Spinal cord (tissue), 10 donors: ENCODE data around the gene LDHB. TPM values are rescaled to one million over a fixed set of nuclear protein-coding genes. Genes with fewer than 3 reads are reported as not detected.

Experiments
- DNase-seq, 6 donors: peaks; one replicate each; pipeline versions ENCODE4 v3.0.0 to v3.0.0-alpha.2; 2013 to 2015; ENCODE audit warnings: low spot score in 6 of 6, low read depth in 4 of 6
- H3K27ac ChIP-seq: one replicate; pipeline ENCODE4 v1.5.1; 2013; ENCODE audit warnings: low read depth, low read length, control low read depth
- H3K27me3 ChIP-seq: one replicate; pipeline ENCODE4 v1.6.1; 2013; ENCODE audit warnings: low read length; ENCODE audit not compliant: control insufficient read depth, insufficient read depth
- H3K36me3 ChIP-seq: one replicate; pipeline ENCODE4 v1.6.1; 2013; ENCODE audit warnings: low read length; ENCODE audit not compliant: control insufficient read depth, insufficient read depth
- H3K4me1 ChIP-seq: one replicate; pipeline ENCODE4 v1.6.1; 2013; ENCODE audit warnings: low read length; ENCODE audit not compliant: control insufficient read depth, insufficient read depth
- H3K4me3 ChIP-seq: one replicate; pipeline ENCODE4 v1.5.1; 2013; ENCODE audit warnings: low read depth, low read length, control low read depth
- H3K9me3 ChIP-seq: one replicate; pipeline ENCODE4 v1.6.1; 2013; ENCODE audit warnings: low read length; ENCODE audit not compliant: control insufficient read depth, insufficient read depth
- WGBS: methylation state at CpG from one replicate; pipeline ENCODE4 v1.1.5; 2013; ENCODE audit warnings: missing lambda C conversion rate; ENCODE audit not compliant: insufficient coverage; 5-methylcytosine and 5-hydroxymethylcytosine counted together
- polyA plus RNA-seq, 2 donors: library from polyadenylated mRNA; unstranded; fragments of 120-200 nt; gene quantifications; one replicate each; pipeline ENCODE4 v1.2.1, GENCODE V29; 2013; ENCODE audit not compliant: insufficient read length in 2 of 2
- total RNA-seq, 2 donors: library from RNA; depleted of rRNA in 1 of 2; stranded (reverse); fragments of 120-200 nt in 1 of 2; fragments of >200 nt in 1 of 2; gene quantifications; one replicate each; pipeline versions ENCODE4 v1.2.3 to v1.2.4, GENCODE V29; 2013 to 2014
- donor health status: healthy.

LDHB gene
- total and polyA plus RNA-seq, 4 donors: 648 to 988 (median 846) TPM

DNA sequence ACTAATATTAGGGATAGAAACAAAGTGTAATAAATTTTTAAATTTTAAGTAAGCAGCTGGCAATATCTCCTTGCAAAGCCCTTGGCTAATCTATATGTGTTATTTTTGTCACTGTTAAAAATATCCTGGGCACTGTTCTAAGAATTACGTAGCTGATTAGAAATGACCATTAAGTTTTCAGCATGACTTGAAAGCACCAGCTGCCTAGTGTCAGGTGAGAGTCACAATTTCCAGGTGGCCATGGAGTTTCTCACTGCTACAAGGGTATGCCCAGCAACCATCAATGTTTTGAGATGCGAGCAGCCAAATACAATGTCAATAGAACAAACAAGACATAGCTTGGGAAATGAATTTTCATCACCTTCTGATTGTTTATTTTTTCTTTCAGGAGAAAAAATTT, 29.7 kb downstream of the LDHB start:
- DNase-seq: no peak
- H3K4me3 ChIP-seq: no peak overlapping the region
- H3K4me1 ChIP-seq: no peaks in the 10 kb centered on the region
- no peaks in the 10 kb centered on the region for H3K27me3 ChIP-seq
- H3K36me3 ChIP-seq: no peaks in the 10 kb centered on the region
- 100% methylated on average over 1 of the region's 2 CpGs for WGBS
- no peak overlapping the region for H3K27ac ChIP-seq
- H3K9me3 ChIP-seq: no peaks in the 10 kb centered on the region

DNA sequence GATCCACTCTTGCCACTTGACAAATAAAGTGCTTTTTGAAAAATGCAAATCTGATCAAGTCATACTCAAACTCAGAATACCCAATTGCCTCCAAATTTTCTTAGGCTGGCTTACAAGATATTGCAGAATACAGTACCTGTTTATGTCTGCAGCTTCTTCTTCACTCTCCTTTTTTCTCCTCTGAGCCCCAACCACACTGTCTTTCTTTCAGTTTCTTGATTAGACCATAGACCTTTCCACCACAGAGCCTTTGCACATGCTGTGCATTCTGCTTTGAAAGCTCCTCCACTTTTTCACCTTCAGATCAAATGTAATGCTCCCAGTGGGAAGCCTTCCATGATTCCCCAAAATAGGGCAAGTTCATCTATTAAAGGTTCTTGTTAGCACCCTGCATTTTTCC, 39.1 kb downstream of the LDHB start:
- Histone ChIP-seq H3K4me1 (no peaks in the 10 kb centered on the region), H3K27me3 (no peaks in the 10 kb centered on the region), H3K4me3 (no peak overlapping the region), H3K27ac (no peak overlapping the region), H3K36me3 (no peaks in the 10 kb centered on the region), H3K9me3 (no peaks in the 10 kb centered on the region)
- DNase-seq: no peak

DNA sequence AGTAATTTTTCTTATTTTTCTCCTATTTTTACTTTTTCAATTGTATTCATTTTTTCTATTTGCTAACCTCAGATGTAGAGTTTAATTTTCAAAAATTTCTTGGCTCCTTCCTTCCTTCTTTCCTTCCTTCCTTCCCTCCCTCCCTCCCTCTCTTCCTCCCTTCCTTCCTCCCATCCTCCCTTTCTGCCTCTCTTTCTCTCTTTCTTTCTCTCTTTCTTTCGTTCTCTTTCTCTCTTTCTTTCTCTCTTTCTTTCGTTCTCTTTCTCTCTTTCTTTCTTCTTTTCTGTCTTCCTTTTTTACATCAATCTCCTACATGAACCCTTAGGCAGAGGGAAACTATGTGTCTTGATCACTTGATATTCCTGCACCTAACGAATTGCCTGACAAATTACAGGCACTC, 40.6 kb downstream of the LDHB start:
- Histone ChIP-seq H3K27me3 (no peaks in the 10 kb centered on the region), H3K27ac (no peak overlapping the region), H3K9me3 (no peaks in the 10 kb centered on the region), H3K4me1 (no peaks in the 10 kb centered on the region), H3K36me3 (no peaks in the 10 kb centered on the region), H3K4me3 (no peak overlapping the region)
- 100% methylated on average over 1 of the region's 3 CpGs for WGBS
- DNase-seq: no peak

DNA sequence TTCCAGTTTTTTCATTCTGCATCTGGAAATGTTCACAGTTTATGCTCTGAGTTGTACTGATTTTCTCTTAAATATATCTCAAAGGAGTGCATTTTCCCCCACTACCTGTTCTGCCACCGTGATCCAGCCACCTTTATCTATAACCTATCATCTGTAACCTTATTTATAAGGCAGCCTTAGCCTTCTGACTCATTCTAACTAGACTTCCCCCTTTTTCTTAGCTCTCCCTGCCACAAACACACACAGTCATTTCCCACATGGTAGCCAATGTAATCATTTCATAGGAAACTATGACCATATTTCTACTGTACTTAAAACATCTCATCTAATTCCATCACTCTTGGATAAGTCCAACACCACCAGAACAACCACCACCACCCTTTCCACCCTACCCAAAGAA, 42.2 kb downstream of the LDHB start:
- Histone ChIP-seq H3K36me3 (no peaks in the 10 kb centered on the region), H3K27ac (no peak overlapping the region), H3K4me3 (no peak overlapping the region), H3K9me3 (no peaks in the 10 kb centered on the region), H3K4me1 (no peaks in the 10 kb centered on the region), H3K27me3 (no peaks in the 10 kb centered on the region)
- WGBS: 69% methylated on average over 1 of the region's 1 CpG
- DNase-seq: no peak

DNA sequence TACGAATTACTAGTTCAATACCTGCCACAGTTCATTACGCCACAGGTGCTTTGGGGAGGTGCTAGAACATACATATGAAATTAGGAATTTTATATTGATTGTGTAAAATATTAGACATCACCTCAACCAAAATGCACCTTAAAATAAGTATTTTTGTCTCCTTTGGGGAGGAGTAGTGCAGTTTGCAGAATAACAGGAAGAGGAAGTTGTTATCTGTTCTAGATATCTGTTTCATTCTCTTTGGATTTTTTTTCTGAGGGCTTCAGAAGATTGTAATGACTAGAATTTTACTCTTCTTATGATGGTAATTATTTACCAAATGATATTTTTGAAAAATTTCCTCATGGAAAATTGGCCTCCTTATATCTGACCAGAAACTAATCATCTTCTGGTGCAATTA, 43.1 kb downstream of the LDHB start:
- Histone ChIP-seq H3K27me3 (no peaks in the 10 kb centered on the region), H3K27ac (no peak overlapping the region), H3K9me3 (no peaks in the 10 kb centered on the region), H3K4me1 (no peaks in the 10 kb centered on the region), H3K4me3 (no peak overlapping the region), H3K36me3 (no peaks in the 10 kb centered on the region)
- no peak for DNase-seq
- WGBS: no CpG with 5 or more reads among the region's 2 CpGs

DNA sequence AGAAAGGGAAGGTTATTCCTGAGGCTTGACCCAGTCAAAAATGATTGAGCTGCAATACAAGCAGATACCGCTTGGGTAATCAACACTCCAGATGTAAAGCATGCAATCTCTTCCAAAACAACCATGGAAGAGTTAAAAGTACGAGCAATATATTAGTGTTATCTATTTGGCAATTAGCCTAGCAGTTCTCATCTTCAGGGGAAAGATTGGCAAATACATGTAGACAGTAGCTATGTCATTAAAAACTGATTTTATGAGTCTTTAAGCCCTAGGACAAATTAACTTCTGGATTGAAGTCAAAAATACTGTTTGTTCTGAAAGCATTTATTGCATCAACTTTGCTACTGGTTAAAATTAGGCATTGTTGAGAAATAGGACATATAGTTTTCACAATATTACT, 43.7 kb downstream of the LDHB start:
- H3K27ac ChIP-seq: no peak overlapping the region
- no peaks in the 10 kb centered on the region for H3K4me1 ChIP-seq
- no peaks in the 10 kb centered on the region for H3K9me3 ChIP-seq
- no peak overlapping the region for H3K4me3 ChIP-seq
- H3K36me3 ChIP-seq: no peaks in the 10 kb centered on the region
- peak in 1 of 6 donors; percentile 10 for DNase-seq
- no peaks in the 10 kb centered on the region for H3K27me3 ChIP-seq
- no CpG with 5 or more reads among the region's 2 CpGs for WGBS

DNA sequence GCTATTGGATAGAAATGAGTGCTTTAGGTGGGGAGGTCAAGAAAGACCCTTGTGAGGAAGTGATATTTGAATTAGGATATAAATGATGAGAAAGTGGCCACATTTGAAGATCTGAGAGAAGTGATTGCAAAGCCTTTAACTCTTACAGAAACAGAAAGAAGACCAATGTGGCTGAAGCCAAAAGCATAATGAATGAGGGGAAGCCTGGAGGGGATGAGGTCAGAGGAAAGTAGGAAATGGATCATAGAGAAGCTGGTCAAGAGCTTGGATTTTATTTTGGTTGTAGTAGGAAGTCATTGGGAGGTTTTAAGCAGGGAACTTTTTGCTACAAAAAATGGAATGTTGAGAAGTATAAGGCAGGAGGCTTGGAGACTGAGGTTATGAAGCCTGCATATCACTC, 49.4 kb downstream of the LDHB start:
- Histone ChIP-seq H3K27ac (no peak overlapping the region), H3K27me3 (no peaks in the 10 kb centered on the region), H3K4me1 (no peaks in the 10 kb centered on the region), H3K9me3 (no peaks in the 10 kb centered on the region), H3K4me3 (no peak overlapping the region), H3K36me3 (no peaks in the 10 kb centered on the region)
- no peak for DNase-seq

DNA sequence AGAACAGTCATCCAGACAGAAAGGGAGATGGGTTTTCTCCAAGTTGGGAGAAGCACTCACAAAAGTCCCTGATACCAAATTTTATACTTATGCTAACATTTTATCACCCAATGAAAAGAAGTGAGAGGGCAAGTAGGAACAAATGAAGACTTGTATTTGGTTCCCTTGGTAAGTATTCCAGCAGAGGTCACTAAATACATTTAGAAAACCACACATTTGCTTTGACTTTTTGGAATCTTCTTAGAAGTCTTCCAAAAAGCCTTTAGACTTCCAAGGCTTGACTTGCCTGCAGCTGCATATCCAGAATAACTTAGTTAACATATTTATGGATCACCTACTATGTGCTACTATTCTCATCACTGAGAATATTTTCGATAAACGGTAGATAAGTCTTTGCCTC, 49.9 kb downstream of the LDHB start:
- DNase-seq: peak in 1 of 6 donors; percentile 25
- Histone ChIP-seq H3K9me3 (no peaks in the 10 kb centered on the region), H3K36me3 (no peaks in the 10 kb centered on the region), H3K4me1 (no peaks in the 10 kb centered on the region), H3K4me3 (no peak overlapping the region), H3K27me3 (no peaks in the 10 kb centered on the region), H3K27ac (no peak overlapping the region)
- WGBS: no CpG with 5 or more reads among the region's 2 CpGs

DNA sequence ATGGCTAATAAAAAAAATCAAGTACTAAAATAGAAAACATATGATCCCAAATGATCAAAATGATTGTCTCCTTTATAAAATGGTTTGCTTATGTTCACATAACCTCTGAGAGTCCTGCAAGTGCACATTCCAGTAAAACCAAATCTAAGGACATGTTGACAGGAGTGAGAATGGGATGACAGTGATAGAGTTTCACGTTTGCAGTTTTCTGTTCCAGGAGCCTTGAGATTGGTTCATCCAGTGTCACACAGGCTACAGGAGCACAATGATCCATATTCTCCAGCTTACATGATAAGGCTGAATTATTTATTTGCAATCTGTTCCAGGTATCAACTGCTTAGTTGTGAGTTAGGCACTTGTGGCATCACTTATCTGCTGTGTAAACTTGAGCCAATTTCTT, 51.5 kb downstream of the LDHB start:
- no CpG with 5 or more reads among the region's 1 CpG for WGBS
- DNase-seq: no peak
- H3K4me3 ChIP-seq: no peak overlapping the region
- no peak overlapping the region for H3K27ac ChIP-seq
- H3K27me3 ChIP-seq: no peaks in the 10 kb centered on the region
- H3K4me1 ChIP-seq: no peaks in the 10 kb centered on the region
- no peaks in the 10 kb centered on the region for H3K36me3 ChIP-seq
- H3K9me3 ChIP-seq: no peaks in the 10 kb centered on the region

DNA sequence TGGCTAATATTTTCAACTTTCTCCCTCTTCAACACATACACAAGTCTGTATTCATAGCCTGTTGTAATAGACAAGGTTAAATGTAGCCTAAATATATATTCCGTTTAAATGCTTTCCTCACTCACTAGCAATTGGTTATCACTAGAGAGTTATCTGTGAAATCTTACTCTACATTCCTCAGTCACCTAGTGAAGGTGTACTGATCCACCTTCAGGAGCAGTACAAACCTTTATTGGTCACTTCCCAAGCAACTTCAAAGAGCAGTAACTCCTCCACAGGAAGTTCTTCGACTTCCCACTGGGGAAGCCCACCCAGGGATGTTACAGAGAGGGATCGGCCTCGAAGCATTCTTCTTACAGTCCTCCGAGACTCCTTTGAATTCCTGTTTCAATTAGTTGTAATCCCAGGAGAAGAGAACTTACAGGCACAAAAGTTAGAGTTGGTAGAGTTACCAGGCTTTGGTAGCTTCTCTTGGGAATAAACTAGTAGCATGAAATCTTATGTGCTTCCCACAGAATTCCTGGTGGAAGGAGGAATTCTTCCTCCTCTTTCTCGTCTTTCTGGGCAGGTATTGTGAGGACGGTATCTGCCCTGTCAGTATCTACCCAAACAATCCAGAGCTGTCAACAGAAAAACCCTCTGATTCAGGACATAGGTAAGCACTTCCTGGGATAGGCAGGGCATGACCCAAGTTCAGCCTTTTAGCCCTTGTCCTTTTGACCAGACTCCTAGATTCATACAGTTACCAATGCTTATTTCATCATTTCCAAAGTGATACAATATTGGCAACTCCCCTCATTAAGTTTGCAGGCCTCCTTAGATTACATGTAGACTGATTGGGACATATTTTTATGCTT, 53.2 kb downstream of the LDHB start, which contains the start of gene GYS2:
TSS of gene GYS2 (minus strand) at position 603 of the 857 bp plus-strand sequence. CDS start at position 348, 255 bp downstream.
- DNase-seq: no peak
- Histone ChIP-seq H3K36me3 (no peaks in the 10 kb centered on the region), H3K9me3 (no peaks in the 10 kb centered on the region), H3K27ac (no peak within 1 kb of the TSS), H3K4me3 (no peak within 1 kb of the TSS), H3K27me3 (no peaks in the 10 kb centered on the region), H3K4me1 (no peaks in the 10 kb centered on the region)
- 67% methylated on average over 1 of the region's 7 CpGs for WGBS
